D721Med (cell line): ENCODE results near the gene FXYD4.

Experiments
- DNase-seq: peaks from one replicate; pipeline ENCODE4 v3.0.0; 2011; ENCODE audit warnings: low spot score; ENCODE audit not compliant: insufficient read length
- FAIRE-seq: peaks from 2 replicates; lab custom pipeline; 2011; peaks lifted over from hg19 to GRCh38; lab: Jason Lieb, UNC
- CTCF ChIP-seq: IDR thresholded peaks from 2 replicates; pipeline ENCODE4 v1.5.1; 2012; ENCODE audit warnings: mild to moderate bottlenecking, control low read depth; ENCODE audit not compliant: insufficient read depth; ENCODE audit errors: missing control alignments

Gene FXYD4

GRCh38 chr10:43348511-43349312 lies 22.7 kb upstream of the FXYD4 start:
- TF ChIP-seq CTCF, result peak; percentile 95
- FAIRE-seq (no peak), DNase-seq (peak; percentile 80)

DNA sequence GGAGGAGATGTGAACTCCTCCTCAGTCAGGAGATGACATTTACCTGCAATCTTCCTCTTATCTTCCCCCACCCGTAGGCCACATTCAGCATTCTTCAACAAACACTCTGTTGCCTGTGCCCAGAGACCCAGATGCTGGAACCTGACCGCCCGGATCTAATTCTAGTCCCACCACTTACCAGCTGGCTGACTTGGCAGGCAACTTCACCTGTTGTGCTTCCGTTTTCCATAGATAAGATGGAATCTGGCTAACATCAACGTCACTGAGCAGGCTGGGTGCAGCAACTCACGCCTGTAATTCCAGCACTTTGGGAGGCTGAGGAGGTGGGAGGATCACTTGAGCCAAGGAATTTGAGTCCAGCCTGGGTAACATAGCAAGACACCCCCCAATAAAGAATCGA lies 21.3 kb upstream of the FXYD4 start:
- DNase-seq (no peak), FAIRE-seq (no peak)
- TF ChIP-seq CTCF, result no peak

DNA sequence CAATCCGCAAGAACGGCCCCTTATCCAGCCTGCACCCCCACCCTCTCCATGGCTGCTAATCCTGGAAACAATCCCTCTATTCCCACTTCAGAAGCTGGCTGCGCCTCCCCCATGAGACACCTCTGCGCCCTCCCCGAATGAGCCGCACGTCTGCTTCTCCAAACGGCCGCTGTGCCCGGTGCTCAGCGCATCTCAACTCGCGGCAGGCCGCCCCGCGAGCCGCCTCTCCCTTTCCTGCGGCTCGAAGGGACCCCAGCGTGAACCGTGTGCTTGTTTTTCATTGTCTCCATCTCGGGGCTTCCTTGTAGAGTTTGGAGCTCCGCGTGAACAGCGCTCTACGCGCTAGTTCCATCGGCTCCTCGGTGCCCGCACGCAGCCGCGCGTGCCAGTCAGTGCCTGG lies 20.8 kb upstream of the FXYD4 start:
- FAIRE-seq, result no peak
- no peak for DNase-seq
- no peak for TF ChIP-seq CTCF

- DNase-seq, result no peak
- TF ChIP-seq CTCF, result no peak
- FAIRE-seq, result no peak
Observed at GRCh38 chr10:43351301-43351700, 20.1 kb upstream of the FXYD4 start.

GRCh38 chr10:43352951-43353350 lies 18.5 kb upstream of the FXYD4 start:
- FAIRE-seq (no peak), DNase-seq (no peak)

GRCh38 chr10:43353495-43354329 lies 17.7 kb upstream of the FXYD4 start:
- DNase-seq, result no peak
- no peak for FAIRE-seq
- TF ChIP-seq CTCF, result no peak

More at GRCh38 chr10:43352951-43353350, 18.5 kb upstream of the FXYD4 start:
- no peak for TF ChIP-seq CTCF

GRCh38 chr10:43354330-43354635 lies 17.2 kb upstream of the FXYD4 start:
- TF ChIP-seq CTCF, result no peak

More at GRCh38 chr10:43354330-43354635, 17.2 kb upstream of the FXYD4 start:
- FAIRE-seq (no peak), DNase-seq (no peak)
